ENCODE data around the gene TBC1D9B.
"Not testable (repeated sequence)": the region's sequence is repeated elsewhere in the genome, so short reads cannot be mapped to it uniquely, and the experiment has no call there.

TBC1D9B gene

DNA sequence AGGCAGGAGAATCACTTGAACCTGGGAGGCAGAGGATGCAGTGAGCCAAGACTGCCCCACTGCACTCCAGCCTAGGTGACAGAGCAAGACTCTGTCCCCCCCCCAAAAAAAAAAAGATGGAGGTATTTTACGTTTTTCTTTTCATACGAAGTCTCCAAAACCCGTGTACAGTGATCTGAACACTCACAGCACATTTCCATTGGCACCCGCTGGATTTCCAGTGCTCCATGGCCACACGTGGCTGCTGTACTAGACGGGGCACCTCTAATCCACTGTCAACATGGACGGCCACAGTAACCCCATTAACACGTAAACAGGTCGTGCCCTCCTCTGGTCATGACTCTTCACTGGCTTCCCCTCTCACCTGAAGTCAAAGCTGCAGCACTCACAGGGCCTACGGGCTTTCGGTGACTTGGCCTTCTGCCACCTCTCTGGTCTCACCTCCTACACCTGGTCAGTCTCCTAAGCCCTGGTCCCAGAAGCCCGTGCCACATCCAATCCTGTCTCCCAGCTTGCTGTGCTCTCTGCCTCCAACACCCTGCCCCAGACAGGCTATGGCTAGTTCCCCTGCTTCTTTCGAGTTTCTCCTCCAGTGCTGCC is 22.1 kb downstream of the TBC1D9B start:
- DNase-seq (ENCODE audit: low read depth) = no peak

DNA sequence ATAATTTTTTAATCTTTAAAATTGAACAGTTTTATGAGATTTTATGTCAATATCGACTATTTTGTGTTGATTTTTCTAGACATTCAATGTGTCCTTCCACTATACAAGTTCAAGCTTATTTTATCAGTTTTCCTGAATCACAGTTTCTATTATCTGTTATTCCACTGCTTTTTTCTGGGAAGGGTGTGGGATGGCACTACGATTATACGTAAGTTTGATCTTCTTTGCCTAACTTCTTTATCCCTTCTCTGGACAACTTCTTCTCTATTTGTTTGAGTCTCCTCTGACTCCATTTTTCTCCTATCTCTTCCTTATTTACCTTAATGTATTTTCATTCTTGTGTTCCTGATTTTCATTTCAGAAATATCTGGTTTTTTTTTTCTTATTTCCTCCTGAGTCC is 24.5 kb downstream of the TBC1D9B start:
- DNase-seq (ENCODE audit: low read depth) = no peak

DNA sequence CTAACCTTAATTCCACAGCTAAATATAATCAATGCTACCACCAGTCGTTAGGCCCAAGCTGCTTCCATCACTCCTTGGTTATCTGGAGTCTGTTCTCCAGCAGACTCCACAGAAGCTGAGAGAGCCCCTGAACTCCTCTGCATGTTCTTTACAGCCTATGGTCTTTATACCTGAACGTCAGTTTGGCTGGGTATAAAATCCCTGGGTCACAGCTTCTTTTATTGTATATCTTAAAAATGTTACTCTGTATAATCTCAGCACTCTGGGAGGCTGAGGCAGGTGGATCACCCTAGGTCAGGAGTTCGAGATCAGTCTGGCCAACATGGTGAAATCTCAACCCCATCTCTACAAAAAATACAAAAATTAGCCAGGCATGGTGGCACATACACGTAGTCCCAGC is 25.4 kb downstream of the TBC1D9B start:
- no peak for DNase-seq (ENCODE audit: low read depth)

GRCh38 chr5:179880848-179881590 is 26.7 kb downstream of the TBC1D9B start:
- no peak for DNase-seq (ENCODE audit: low read depth)

GRCh38 chr5:179880066-179880650 is 27.5 kb downstream of the TBC1D9B start:
- DNase-seq (ENCODE audit: low read depth) = no peak

- DNase-seq (ENCODE audit: low read depth) = no peak
Measured at GRCh38 chr5:179879690-179880010, 28.0 kb downstream of the TBC1D9B start.

DNA sequence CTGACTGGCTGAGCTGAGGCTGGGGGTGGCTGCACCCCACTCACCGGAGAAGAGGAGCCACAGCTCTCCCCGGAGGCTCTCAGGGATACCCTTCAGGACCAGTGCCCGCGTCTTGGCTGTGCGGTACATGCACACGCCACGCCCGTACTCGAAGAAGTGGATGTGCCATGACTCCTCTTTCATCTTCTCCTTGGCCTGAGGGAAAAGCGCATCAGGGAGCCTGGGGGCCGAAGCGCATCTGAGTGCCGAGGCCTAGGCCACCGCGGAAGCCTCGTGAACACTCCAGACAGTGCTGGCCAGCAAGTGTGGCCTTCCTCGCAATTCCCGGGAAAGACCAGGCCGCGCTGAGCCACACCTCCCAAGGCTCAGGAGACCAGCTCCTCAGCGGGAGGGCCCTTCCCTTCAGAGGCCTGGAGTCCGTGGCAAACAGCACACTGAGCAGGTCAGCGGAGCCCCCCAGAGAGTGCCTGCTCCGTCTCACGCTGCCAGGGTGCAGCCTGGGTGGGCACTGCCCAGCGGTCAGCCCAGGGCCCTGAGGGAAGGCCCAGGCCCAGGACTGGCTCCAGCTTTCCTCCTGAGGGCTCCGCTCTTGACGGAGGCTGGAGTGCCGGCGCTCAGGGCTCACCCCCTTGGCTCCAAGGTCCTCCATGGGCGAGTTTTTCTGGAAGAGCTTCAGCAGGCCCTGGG is 28.6 kb downstream of the TBC1D9B start:
- DNase-seq (ENCODE audit: low read depth) = no peak

GRCh38 chr5:179878222-179879002 is 29.3 kb downstream of the TBC1D9B start:
- no peak for DNase-seq (ENCODE audit: low read depth)

- no peak for DNase-seq (ENCODE audit: low read depth)
Measured at GRCh38 chr5:179876610-179876952, 31.1 kb downstream of the TBC1D9B start.

- DNase-seq (ENCODE audit: low read depth) = no peak
Measured at GRCh38 chr5:179875741-179876609, 31.7 kb downstream of the TBC1D9B start.

DNA sequence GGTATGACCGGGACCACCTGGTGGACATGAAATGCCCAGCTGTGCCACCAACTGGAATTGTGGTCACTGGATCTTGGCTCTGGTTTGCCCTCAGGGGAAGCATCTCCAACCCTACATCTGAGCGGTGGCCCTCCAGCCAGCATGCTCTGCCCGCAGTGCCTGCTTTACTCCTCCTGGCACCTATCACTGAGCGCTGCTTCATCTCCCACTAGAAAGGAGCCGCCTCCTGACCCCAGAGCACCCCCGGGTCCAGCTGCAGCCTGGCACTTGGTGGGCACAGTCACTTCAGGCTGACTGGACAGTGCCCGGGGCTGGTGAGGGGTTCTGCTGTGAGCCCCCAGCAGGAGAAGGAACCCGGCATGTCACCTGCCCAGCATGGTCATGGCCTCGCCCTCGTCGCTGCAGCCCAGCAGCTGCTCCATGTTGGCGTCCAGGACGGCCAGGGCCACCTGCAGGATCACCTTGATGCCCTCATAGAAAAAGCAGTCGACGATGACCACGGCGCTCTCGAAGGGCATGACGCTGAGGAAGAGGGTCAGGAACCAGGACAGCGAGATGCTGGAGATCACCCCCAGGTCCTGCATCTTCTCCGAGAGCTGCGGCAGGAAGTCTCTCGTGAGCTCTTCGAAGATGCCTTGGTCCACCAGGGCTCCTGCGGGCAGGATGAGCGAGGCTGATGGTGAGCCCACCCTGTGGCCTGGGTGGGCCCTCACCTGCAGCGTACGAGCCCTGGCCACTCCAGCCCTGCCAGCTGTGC is 33.0 kb downstream of the TBC1D9B start:
- no peak for DNase-seq (ENCODE audit: low read depth)

DNA sequence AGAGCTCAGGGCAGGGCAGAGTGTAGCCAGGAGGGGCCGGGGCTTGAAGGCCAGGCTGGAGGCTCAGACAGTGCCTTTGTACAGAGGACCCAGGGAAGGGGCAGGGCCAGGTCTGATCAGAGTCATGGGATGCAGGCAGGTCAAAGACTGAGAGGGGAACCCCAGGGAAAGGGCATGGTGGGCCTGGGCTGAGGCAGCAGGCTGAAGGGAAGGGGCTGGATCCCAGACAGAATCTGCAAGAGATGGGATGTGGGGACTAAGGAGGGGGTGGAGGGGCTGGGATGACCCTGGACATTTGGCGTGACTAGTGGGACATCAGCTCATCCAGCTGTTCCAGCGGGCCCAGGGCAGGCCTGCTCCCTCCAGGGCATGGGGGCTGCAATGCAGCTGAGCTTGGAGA is 33.6 kb downstream of the TBC1D9B start:
- no peak for DNase-seq (ENCODE audit: low read depth)

- DNase-seq (ENCODE audit: low read depth) = no peak
Measured at GRCh38 chr5:179873588-179874110, 34.0 kb downstream of the TBC1D9B start.

- DNase-seq (ENCODE audit: low read depth) = no peak
Measured at GRCh38 chr5:179872828-179873575, 34.7 kb downstream of the TBC1D9B start.

- DNase-seq (ENCODE audit: low read depth) = no peak
Measured at GRCh38 chr5:179872055-179872827, 35.5 kb downstream of the TBC1D9B start.

DNA sequence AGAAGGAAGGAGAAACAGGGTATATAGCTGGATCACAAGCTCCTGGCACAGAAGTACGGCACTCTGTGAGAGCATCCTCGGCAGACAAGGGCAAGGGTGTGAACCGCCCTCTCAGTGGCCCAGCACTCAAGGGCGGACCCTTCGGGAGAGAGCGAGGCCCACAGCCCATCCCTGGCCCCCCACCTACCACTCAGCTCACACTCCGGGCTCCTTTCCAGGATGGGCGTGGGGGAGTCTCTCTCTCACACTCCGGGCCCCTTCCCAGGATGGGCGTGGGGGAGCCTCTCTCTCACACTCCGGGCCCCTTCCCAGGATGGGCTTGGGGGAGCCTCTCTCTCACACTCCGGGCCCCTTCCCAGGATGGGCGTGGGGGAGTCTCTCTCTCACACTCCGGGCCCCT is 36.2 kb downstream of the TBC1D9B start:
- not testable (repeated sequence) for DNase-seq (ENCODE audit: low read depth)

GRCh38 chr5:179870952-179871351 is 36.7 kb downstream of the TBC1D9B start:
- DNase-seq (ENCODE audit: low read depth) = no peak

DNA sequence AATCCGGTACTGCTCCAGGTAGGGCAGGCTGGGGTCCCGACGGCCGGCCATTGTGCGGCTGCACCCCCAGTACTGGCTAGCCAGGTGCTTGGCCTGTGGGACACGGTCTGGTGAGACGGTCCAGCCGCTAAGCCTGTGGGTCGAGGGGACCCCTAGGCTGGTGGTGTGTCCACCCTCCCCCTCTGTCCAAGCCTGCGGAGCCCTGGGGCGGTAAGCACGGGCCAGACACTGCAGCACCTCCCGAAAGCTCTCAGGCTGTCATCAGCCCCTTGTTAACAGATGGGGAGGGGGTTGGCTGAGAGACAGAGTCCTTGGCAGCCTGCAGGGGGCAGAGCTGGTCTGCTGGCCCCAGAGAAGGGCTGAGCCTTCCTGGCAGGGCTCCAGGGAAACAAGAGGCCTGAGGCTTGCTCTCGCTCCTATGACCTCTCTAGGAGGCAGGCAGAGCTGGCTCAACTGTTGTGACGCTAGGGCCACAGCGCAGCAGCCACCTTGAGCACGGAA is 37.2 kb downstream of the TBC1D9B start:
- no peak for DNase-seq (ENCODE audit: low read depth)

Measured in stimulated activated CD8-positive, alpha-beta memory T cell treated with anti-CD3 and anti-CD28 coated beads, Interleukin-15, amount 100 ng/mL, for 24 hours (primary cell).